HG03103 (cell line): ENCODE measurements around the gene UQCC2.

Source experiments
- ATAC-seq: cut with Tn5 transposase; IDR thresholded peaks from one replicate; pipeline ENCODE4 v1.9.1; 2021; ENCODE audit warnings: low read depth; ENCODE audit not compliant: unreplicated experiment

UQCC2 gene

DNA sequence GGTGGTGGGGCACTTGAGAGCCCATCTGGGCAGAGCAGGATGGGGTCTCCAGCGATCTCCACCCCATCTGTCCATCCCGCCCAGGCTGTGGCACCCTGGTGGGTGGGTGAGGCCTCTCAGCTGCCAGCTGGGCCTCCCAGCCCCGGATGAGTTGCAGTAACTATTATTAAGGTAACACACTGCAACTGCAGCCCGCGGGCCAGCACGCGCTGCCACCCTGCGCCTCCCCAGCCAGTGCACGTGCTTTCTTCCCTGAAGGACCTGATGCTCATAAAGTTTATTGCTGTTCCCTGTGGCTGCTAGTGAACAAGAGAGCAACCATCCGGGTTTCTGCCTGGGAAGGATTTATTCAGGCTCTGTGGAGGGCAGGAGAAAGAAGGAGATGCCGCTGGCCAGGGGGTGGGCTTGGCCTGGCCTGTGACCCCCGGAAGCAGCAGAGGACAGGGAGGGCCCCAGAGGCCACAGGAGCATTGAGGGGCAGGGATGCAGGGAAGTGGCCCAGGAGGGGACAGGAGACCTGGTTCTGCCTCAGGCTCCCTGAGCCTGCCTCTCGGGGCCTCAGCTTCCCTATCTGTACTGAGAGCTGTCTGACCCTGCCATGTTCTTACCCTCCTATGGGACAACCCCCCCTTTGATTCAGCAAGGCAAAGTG lies 33.5 kb upstream of the UQCC2 start:
- ATAC-seq = no peak

DNA sequence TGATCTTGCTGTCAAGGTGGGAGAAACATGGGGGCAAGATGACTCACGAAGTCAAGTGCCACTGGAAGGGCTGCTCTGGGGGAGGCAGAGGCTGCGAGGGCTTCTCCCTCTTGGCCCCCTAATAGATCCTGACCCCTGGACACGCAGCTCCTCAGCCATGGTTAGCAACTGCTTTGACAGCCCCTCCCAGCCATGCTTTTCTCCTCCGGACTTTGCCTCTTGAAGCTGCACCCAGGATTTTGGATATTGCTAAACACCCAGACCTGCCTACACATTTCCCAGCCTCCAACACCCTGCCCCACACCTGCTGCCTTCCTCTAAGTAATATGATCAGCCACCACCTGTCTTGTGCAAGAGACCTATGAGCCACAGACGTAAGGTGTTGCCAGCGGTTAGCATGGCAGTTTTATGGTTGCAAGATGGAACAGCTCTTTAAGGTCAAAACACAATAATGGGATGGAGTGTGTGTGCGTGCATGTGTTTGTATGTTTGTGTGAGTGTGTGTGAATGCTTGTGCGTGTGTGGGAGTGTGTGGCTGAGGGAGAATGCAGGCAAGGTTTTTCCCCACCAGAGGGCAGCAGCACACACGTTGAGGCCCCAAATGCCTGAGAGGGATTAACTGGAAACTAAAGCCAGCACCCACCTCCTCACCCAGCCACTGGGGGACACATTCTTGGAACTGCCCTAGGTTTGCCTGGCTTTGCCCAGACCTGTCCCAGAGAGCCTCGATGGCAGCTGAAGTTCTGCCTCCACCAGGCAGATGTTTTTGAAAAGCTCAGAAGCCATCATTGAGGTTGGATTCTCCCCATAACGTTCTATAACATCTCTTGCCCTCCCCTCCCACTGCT lies 32.7 kb upstream of the UQCC2 start:
- no peak for ATAC-seq

DNA sequence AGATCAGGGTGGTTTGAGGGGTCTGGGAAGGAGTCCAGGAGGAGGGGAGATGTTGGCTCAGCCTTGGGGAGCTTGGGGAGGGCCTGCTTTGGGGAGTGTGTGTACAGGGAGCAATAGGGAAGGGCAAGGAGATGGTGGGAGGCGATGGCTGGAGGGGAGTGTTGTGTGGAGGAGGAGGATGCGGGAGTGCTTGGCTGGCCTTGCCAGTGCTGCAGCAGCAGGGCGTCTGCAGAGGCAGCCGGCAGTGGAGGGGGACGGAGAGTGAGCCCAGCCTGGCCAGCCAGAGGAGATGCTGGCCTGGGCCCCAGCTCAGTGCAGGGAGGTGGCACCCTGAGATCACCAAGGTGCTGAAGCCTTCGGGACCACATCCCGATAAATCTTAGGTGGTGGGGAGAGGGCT lies 31.3 kb upstream of the UQCC2 start:
- no peak for ATAC-seq

DNA sequence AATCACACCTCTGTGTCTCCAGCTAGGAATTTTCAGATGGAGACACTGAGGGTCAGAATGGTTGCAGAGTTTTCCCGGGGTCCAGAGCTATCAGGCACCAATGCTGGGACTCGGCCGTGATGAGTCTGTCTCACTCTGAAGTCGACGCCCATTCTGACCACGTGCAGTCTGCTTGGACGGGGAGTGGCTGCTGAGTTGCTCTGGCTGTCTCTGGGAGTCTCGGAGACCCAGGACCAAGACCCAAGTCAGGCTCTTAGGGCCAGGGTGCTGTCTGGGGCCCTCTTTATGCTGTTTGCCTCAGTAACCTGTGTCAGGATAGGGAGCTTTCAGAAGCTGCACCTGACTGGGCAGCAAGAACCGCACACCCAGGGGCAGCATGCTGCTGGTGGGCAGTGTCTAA lies 30.6 kb upstream of the UQCC2 start:
- ATAC-seq = no peak

DNA sequence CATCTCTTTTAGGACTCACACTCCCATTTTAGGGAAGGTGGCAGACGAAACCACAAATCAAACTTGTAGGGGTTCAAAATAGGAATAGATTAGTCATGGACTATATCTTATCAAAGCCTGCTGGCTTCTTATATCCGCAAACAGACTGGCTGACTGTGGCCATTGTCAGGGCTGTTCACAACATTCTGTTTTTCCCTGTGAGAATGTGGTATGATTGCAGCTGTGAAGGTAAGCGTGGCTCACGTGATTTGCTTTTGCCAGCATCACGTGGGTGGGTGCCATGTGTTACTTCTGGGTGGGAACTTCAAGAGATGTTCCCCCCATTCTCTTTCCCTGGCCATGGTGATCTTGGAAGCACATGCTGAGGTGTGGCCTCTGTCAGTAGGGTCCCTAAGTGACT lies 29.3 kb upstream of the UQCC2 start:
- no peak for ATAC-seq

DNA sequence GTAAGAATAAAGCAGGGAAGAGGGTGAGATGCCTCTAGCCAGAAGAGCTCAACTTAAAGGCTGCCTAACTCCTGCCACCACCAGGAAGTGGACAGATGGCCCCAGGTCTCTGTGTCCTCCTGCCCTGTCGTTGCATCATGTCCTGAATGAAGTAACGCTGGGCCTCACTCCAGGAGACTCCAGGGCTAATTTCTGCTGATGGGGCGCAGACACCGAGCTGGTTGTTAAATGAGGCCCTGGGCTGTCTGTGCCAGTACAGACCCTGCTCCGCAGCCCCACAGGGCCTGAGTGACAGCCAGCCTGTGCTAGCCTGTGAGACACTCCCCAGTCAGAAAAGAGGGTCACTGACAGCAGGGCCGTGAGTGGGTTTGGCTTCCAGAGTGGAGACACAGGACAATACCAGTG lies 28.7 kb upstream of the UQCC2 start:
- ATAC-seq = no peak

DNA sequence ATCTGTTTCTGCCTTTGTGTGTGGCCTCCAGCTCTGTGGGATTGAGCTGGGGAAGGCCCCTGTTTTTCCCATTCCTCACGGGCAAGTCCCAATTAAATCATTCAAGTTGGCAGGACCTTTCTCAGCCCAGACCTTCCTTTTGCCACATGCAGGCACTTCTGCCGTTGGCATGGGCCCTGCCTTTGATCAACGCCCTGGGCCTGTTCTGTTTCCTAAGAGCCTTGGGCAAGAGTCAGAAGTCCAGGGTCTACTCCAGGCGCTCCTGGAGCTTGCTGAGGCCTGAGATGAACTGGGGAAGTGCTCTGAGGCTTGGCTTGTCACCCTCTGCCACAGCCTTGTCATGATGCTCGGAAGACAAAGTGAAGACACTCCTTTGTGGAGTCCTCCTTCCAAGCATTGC lies 28.1 kb upstream of the UQCC2 start:
- ATAC-seq = no peak

DNA sequence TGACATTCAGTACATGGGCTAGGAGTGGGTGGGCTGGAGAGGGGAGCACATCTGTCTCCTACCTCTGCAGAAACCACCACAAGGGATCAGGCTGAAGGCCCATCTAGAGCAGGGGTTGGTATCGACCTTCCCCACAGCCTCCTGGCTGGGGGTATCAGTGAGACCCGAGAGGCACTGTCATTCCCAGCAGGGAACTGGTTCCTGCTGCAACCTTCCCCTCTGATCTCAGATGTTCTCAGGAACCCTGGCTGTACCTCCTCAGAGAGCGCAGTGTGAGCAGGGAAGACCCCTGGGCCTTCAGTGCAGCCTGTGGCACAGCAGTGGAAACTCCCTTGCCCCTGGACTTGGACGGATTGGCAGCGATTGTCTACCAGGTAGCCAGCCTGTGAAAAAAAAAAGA lies 27.4 kb upstream of the UQCC2 start:
- ATAC-seq = no peak

DNA sequence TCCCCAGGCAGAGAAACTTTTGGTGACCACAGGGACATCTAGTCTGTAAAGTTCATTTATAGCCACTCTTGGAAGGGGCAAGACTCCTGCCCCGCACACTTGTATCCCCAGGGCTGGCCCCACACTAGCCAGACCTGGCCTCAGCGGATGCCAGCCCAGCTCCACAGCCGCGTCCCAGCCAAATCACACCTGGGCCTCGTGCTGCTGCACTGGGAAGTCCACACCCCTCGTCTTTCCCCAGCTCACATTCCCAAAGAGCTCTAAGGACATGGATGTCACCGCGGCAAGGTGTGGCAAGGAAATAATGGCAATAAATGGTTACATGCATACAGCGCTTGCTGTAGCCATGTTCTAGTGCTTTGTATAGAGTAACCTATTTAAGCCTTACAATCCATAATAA lies 26.7 kb upstream of the UQCC2 start:
- no peak for ATAC-seq

DNA sequence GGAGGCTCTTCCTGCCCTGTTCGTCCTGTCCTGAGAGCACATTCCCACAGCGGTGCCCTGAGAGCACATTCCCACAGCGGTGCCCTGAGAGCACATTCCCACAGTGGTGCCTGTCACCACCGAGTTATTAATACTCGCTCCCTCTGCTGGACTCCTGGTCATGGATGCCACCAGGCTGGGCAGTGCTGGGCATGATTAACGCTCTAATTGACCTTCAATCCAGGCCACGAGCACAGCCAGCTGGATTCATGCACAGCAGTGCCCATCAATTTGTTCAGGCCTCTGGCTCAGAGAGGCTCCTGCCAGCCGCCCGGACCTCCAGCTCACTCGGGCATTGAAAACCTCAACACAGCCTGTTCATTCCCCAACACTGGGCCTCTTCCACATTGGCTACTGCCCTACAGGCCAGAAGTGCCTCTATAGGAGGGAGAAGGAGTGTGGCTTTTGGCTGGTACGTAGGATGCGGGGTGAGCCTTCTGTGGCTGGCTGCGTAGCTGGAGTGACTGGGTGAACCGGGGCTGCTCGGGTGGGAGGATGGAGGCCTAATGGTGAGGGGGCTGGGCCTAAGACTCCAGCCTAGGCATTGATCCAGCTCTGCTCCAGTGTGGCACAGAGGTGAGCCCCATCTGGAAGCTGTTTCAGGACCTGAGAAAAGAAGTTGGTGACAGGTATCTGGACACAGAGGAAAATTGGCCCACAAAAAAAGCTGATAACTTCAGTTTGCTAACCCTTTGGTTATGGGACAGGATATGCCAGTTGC lies 25.9 kb upstream of the UQCC2 start:
- ATAC-seq = no peak

DNA sequence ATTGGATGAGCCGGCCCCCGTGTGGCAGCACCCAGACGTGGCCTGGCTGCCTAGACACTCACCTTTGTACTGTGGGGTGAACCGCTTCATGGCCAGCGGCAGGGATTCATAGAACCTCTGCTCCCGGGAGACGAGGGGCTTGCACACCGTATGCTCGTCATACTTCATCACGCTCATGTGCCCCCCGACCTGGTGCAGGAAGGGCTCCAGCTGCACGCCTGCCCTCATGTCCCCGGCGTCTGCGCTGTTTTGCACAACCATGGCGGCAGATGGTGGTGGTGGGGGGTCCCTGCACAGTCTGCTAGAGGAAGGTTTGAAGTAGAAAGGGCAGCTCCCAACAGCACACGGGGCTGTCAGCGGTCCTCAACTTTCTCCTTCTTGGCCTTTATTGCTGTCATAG lies 23.7 kb upstream of the UQCC2 start:
- ATAC-seq = no peak

DNA sequence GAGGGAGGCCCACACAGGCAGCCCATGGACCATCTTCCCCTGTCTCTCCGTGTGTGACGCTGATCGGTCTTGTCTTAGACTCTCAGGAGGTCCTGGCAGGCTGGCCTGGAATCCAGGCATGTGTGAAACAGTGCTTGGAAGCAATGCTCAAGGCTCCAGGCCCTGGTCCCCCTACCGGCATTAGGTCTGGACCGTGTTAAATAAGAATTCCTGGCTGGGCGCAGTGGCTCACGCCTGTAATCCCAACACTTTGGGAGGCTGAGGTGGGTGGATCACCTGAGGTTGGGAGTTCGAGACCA lies 22.2 kb upstream of the UQCC2 start:
- ATAC-seq = no peak

DNA sequence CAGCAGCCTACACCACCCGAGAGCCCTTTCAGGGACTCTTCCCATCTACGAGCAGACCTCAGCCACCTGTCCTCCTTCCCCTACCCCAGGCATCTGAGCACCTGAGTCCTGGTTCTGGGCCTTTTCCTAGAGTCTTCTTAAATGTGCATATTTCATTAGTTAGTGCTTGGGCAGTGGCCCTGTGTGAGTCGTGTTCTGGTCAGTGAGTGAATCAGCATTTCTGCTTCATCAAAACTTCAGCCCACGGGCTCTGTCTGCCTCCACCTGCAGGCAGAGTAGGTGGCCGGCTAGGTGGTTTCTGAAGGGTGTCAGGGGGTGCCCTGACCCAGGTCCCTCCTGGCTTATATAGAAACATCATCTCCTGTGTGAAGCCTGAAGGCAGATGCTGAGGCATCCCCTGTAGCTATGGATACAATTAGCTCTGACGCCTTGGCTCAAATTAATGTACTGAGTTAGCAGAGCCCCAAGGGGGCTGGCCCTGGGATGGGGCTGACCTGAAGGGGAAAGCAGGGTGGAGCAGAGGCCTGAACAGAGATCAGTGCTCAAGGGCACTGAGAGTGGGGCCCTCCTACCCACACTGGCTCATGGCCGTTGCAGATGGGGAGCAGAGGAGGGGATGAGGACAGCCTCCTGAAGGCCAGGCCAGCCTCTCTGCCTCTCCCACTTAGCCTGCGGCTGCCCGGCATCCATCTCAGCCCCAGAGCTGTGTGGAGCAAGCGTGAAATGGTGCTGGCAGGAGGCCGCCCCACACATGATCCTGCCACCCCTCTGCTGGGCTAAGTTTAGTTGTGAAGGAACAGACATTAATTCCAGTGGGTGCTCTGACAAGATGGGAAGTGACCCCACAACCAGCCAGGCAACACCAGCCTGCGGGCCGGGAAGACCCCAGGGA lies 21.6 kb upstream of the UQCC2 start:
- no peak for ATAC-seq

DNA sequence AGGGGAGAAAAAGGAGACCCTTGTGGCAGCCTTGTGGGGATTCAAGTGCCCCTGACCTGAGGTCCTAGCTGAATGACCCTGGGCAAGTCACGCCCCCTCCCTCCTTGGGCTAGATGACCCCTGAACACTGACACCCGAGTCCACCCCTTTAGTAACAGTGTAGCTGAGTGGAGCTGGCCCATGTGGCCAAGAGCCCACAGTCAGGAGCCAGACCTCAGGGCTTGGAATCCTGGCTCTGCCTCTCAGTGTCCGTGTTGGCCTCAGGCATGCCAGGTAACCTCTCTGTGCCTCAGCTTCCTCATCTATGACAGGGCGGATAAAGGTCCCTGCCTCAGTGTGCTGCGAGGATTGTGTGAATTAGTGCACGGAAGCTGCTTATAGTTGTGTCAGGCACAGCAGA lies 20.9 kb upstream of the UQCC2 start:
- ATAC-seq = no peak

DNA sequence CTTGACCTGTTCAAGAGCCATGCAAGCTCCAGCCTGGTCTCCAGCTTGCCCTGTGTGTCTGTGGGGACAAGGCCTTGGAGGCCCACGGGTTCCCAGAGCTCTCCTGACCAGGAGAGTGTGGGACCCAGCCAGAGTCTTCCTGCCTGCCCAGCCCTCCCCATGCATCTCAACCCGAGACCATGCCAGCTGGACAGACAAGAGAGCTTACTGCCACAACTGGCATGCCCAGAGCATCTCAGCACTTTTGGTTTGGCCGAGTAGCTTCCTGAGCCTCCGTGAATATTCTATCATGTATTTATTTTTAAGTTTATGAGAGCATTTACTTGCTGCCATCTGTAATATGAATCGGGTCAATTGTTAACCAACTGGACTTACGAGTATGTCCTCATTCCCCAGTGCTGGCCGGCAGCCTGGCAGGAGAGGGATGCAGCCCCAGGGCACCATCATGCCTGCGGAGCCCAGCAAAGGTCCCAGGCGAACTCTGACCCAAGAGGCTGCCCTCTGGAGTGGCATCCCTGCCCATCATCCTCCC lies 20.3 kb upstream of the UQCC2 start:
- no peak for ATAC-seq

DNA sequence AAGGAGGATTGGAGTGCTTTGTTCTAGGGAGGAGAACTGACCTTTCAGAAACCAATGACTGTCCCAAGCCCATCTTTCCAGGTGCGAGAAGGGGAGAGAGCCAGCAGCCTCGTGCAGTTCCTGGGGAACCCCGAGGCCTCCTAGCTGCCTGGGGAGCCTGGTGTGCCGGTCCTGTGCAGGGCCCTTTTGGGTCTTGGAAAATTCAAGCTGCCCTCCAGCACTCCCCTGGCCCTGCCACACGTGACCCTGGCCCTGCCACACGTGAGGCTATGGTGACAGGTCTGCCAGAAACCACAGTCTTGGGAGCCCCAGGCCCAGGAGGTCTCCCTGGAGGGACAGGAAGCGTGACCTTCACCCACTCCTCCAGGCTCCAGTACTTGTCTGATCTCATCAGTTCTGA lies 19.5 kb upstream of the UQCC2 start:
- ATAC-seq = no peak

DNA sequence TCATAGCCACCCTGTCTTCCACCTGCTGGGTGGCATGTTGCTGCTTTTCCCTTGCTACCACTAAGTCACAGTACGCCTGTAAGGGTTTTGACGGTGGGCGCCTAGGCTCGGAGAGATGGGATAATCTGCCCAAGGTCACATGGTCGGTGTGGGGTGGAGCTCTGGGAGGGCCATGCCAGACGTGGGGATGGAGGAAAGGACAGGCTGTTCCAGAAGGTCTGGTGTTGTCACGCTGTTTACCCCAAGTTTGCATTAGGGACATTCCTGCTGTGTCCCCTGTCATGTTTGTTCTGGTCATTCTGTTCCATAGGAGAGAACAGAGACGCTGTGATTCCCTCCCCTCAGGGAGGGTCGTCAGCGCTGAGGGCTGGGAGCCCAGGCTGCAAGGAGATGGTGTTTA lies 19.1 kb upstream of the UQCC2 start:
- ATAC-seq = no peak

DNA sequence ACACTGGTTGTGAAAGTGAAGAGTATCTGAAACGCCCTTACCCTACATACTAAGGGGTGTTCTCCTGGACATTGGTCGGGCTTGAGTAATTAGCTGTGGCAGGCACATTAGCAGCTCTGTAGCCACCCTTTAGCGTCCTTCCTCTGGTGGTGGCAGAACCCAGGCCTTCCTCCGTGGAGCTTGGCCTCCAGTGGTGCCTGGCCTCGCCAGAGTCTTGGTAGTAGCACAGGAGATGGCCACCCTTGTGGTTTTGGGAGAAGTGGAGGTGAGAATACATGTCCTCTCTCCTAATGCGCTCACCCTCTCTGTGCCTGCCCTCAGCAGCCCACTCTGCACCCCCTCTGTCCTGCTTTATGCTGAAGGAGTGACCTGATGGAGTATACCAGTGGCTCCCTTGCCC lies 17.6 kb upstream of the UQCC2 start:
- no peak for ATAC-seq

DNA sequence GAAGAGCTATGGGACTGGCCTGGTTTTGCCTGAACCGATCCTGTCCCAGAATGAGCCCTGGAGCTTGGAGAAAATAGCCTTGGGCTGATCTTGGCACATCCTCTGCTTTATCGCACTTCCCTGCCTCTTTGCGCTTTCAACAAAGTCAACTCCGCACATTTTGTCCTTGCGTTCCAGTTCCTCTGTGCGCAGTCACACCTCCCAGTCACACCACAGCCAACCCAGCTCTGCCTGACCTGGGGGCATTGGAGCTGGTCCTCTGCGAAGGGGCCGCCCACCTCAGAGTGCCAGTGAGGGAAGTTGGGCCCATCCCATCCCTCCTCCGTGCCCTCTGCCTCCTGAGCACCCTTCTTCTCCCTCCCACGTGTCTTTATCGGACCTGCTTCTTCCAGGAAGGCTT lies 16.9 kb upstream of the UQCC2 start:
- no peak for ATAC-seq

DNA sequence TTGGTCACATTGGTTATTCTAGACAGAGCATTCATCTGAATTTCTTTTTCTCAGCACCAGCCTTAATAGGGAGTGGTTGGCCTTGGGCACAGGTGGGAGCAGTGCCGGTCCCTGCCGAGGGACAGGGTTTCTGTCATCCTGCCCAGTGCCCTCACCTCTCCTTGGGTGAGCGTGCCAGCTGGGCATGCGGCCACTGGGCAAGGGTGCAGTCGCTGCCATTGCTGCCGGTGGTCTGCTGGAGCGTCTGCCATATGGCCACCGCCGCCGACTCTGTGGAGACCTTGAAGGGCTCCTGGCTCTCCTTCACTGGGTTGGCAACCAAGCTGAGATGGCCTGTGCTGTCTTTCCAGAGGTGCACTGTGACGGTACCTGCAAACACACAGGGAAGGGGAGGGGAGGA lies 16.4 kb upstream of the UQCC2 start:
- ATAC-seq = no peak

DNA sequence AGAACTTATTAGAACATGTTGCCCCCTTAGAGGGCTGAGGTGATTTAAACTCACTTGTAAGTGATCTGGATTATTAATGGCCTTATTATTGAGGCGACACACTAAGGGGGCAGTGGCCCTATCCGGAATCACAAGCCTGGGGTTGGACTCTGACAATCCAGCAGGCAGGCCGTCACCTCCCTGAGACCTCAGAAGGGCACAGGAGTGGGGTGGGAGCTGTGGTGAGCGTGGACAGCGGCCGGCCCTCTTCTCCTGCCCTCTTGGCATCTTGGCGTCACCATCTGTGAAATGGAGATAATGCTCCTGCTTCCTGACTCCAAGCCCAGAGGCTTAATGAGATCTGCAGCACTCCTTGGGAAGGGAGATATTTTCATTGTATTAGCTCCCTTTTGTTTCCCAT lies 15.6 kb upstream of the UQCC2 start:
- no peak for ATAC-seq
